Right lobe of liver (tissue), 4 donors: Measurements from ENCODE around the gene TRIM50.
"Not testable (repeated sequence)": the region's sequence is repeated elsewhere in the genome, so short reads cannot be mapped to it uniquely, and the experiment has no call there.

Experiments used
- CTCF ChIP-seq, 4 donors: fragments of 200-600 bp in 3 of 4; fragments of 450-650 bp in 1 of 4; IDR thresholded peaks; one replicate each; pipeline versions ENCODE4 v1.5.1 to v1.8.0; 2016 to 2022; ENCODE audit warnings: antibody characterized with exemption in 4 of 4, mild to moderate bottlenecking in 2 of 4
- POLR2A ChIP-seq: fragments of 450-650 bp; IDR thresholded peaks from one replicate; pipeline ENCODE4 v1.6.1; 2017; ENCODE audit warnings: antibody characterized with exemption, mild to moderate bottlenecking
- donor health status: DM: no; HTN: no; CAD: no.
- donor health status: DM: no; HTN: no; CAD: no.
- donor health status: DM: no; HTN: yes; CAD: no.

- TF ChIP-seq POLR2A; CTCF (IDR thresholded peaks at IDR 0.05): not testable (repeated sequence)
These were observed at the start of gene TRIM50, which contains the start of gene FKBP6 for GRCh38 chr7:73327922-73328321.
